GM12874 (cell line): ENCODE results near the gene HLA-DOA.

Source experiments
- TF ChIP-seq, protein P1 (sequence below): IDR thresholded peaks from 2 replicates; pipeline ENCODE4 v1.5.1; 2011; ENCODE audit warnings: low read depth, mild to moderate bottlenecking, control low read depth, low read length, moderate library complexity; ENCODE audit not compliant: insufficient read depth

HLA-DOA gene

DNA sequence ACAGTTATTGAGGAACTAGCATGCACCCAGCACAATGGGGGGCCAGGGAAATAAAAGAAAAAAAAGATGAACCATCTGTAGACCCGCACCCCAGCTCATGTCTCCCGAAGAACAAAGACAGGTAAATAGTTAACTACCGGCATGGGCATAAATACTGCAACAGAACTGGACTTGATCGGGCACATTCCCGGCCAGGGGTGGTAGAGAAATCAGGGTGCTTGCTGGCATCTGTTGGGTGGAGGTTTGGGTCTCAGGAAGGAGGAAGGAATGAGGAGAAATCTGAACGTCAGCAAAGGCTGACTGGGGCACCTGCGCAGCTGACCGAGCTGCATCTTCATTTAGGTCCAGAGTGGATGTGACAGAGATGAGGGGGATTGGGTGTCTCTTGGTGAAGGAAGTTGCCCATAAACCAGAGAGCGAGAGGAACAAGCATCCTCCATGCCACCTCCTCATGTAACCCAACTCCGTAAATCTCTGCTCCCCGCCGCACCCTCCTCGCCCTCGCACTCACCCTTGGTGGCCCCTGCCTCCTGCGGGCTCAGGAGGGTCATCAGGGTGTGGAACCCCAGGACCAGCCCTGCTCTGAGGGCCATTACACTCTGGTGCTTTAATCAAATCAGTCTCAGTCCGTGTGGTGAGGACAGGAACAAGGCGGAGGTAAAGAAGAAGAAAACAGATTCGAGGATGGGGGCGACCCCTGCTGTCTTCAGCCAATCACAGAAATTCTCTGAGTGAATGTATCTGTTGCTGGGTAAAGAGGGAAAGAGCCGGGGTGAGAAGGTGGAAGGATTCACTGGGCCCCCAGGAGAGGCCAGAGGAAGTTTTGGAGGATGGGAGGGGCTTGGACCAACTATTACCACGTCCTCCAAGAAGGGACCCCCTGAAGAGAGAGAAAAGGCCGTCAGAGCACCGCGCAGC lies at the start of gene HLA-DOA:
Gene HLA-DOA (minus strand): TSS at position 648 of the 918 bp plus-strand sequence.
- TF ChIP-seq, protein P1, sequence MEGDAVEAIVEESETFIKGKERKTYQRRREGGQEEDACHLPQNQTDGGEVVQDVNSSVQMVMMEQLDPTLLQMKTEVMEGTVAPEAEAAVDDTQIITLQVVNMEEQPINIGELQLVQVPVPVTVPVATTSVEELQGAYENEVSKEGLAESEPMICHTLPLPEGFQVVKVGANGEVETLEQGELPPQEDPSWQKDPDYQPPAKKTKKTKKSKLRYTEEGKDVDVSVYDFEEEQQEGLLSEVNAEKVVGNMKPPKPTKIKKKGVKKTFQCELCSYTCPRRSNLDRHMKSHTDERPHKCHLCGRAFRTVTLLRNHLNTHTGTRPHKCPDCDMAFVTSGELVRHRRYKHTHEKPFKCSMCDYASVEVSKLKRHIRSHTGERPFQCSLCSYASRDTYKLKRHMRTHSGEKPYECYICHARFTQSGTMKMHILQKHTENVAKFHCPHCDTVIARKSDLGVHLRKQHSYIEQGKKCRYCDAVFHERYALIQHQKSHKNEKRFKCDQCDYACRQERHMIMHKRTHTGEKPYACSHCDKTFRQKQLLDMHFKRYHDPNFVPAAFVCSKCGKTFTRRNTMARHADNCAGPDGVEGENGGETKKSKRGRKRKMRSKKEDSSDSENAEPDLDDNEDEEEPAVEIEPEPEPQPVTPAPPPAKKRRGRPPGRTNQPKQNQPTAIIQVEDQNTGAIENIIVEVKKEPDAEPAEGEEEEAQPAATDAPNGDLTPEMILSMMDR: no peak

DNA sequence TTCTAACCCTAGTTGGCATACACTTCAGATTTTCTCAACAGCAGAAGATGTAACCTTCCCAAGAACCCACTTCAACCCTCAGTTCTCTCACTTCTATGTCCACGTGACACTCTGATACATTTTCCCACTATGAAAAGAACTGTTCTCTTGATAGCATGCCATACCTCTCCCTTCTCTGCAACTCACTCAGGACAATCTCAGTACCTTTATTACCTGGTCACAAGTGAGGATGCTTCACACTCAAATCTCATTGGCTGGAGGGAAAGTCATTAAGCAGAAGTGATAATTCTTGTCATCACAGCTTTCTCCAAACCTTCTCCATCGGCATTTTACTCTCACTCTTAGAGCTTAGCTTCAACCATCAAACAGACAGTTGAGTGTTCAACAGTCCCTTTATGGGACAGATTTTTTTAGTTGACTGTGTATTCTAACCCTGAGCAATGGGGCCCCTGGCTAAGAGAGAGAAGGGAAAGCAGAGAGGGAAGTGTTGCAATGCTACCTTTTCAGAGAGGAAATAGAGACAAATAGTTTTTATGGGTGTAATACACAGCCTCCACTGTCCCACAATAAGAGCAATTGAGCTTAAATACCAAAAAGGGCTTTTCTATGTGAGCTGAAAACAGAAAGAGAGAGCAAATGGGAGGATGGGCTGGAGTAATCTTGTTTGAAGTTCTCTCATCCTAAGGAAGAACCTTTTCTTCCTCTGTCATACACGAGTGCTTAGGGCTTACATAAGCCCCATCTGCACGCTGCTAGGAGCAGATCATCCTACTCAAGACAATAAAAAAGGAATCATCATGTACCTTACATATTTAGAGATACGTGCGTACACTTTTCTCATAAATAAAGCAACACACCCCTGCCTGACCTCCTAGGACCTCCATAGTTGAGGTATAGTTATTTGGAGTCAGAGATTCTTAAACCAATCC lies 48.1 kb upstream of the HLA-DOA start:
- TF ChIP-seq, protein P1: no peak

DNA sequence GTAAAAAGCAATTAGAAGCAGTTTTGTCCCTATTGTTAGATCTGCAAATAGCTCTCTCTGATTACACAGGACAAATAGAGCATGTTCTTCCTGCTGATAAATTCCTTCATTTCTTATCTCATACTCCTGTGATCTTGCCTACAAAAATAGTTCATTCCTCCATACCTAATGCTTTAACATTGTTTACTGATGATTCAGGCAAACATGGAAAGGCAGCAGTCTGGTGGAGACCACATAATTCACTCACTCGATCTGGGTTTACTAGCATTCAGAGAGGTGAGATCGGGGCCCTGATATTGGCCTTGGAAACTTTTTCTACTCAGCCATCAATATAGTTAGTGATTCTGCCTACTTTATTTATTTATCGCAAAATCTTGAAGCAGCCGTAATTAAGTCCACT lies 43.8 kb upstream of the HLA-DOA start:
- TF ChIP-seq, protein P1: no peak

DNA sequence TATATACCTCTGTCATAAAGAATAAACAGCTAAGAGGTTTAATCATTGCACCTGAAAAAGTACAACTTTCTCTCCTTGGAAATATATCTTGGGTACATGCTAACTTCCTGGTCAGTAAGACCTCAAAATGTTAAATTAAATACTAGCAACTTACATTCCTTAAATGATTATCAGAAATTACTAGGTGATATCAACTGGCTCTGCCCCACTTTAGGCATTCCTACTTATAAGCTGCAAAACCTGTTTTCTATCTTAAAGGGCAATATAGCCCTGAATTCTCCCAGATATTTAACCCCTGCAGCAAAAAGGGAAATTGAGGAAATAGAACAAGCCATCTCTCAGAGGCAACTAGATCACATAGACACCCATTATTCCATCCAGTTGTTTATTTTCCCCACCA lies 43.2 kb upstream of the HLA-DOA start:
- TF ChIP-seq, protein P1: no peak

DNA sequence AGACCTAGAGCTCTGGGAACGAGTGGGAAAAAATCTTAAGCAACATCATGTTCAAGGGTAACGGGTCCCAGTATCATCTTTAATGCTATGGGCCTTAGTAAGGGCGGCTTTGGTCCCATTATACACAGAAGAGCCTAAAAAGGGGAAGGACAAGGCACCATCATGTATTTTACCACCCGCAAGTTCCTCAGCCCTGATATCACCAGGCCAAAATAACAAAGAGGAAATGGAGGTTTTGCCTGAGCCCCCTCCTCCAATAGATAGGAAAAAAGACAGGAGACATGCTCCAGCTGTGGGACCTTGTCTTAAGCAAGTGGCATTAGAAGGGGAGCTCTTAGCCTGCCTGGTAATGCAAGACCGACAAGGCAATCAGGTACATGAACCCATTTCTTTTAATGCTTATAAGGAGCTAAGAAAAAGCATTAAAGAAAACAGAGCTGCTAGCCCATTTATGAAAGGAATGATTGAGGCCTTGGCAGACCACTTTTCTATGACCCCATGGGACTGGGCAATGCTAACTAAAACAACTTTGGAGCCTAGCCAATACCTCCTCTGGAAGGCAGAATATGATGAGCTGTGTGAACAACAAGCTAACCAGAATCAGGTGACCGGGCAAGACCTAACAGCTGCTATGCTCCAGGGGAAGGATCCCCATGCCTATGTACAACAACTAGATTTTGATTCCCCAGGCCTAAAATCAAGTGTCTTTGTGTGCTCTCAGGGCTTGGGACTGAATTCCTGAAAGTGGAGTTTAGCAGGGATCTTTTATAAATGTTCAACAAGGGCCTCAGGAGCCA lies 40.8 kb upstream of the HLA-DOA start:
- TF ChIP-seq, protein P1: no peak

DNA sequence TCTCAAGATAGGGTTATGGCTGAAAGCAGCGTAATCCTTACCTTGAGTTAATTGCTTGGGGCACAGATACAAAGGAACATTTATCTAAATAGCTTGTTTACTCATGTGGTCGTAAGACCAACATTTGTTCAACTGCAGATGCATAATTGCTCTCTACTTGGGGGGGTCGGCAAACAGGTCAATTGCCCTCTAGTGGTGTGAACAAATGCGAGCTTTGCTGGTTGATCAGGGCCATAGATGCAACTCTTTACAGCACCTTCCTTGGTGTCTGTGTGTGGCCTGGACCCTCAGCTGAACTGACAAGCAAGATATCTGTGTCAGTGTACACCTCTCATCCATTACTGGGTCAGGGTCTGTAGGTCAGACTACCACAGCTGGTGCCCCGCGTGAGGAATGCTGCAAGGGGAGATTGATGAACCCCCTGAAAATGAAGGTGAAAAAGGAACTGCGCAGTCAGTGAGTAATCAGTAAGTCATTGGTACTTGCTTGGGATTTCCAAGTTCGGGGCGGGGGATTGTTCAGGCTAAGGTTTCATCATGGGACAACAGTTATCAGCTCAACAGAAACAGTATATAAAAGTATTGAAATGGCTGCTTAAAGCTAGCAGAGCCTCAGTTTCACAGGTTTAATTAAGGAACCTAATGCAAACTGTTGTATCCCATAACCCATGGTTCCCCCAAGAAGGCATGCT lies 40.1 kb upstream of the HLA-DOA start:
- TF ChIP-seq, protein P1: peak; percentile 58
